ENCODE data around the gene ACAA1.
"Not testable (repeated sequence)": the region's sequence is repeated elsewhere in the genome, so short reads cannot be mapped to it uniquely, and the experiment has no call there.

The ACAA1 gene

GRCh38 chr3:38084334-38085310, 52.3 kb downstream of the ACAA1 start:
- DNase-seq (ENCODE audit: extremely low read depth, low read depth), result peak; percentile 16
- TF ChIP-seq CTCF (IDR thresholded peaks at IDR 0.05; ENCODE audit: low read depth, low read length, missing control alignments), result no peak
- H3K4me3 ChIP-seq (replicated peaks; ENCODE audit: low read depth, low read length), result no peak overlapping the region

- TF ChIP-seq CTCF (IDR thresholded peaks at IDR 0.05; ENCODE audit: low read depth, low read length, missing control alignments), result no peak
- no peak for DNase-seq (ENCODE audit: extremely low read depth, low read depth)
- no peak overlapping the region for H3K4me3 ChIP-seq (replicated peaks; ENCODE audit: low read depth, low read length)
Observed at GRCh38 chr3:38083871-38084333, 53.0 kb downstream of the ACAA1 start.

- DNase-seq (ENCODE audit: extremely low read depth, low read depth); H3K4me3 ChIP-seq (replicated peaks; ENCODE audit: low read depth, low read length): not testable (repeated sequence)
Observed at GRCh38 chr3:38083254-38083653, 53.7 kb downstream of the ACAA1 start.

GRCh38 chr3:38082296-38082695, 54.6 kb downstream of the ACAA1 start:
- not testable (repeated sequence) for DNase-seq (ENCODE audit: extremely low read depth, low read depth); H3K4me3 ChIP-seq (replicated peaks; ENCODE audit: low read depth, low read length)

- not testable (repeated sequence) for DNase-seq (ENCODE audit: extremely low read depth, low read depth); H3K4me3 ChIP-seq (replicated peaks; ENCODE audit: low read depth, low read length)
Observed at GRCh38 chr3:38077073-38077472, 59.9 kb downstream of the ACAA1 start.

All from HFF-Myc (cell line).